Ascending aorta (tissue), 2 donors: ENCODE data around the gene NELFCD. TPM values are rescaled to one million over a fixed set of nuclear protein-coding genes. Genes with fewer than 3 reads are reported as not detected.

Source experiments
- DNase-seq, 2 donors: peaks; one replicate each; pipeline ENCODE4 v3.0.0-alpha.2; 2019; ENCODE audit warnings: low spot score in 2 of 2
- H3K27ac ChIP-seq, 2 donors: fragments of 200-600 bp; sonication (generic); one replicate each; pipeline ENCODE4 v1.5.1; 2016 to 2017; ENCODE audit warnings: mild to moderate bottlenecking in 1 of 2
- H3K27me3 ChIP-seq: fragments of 200-600 bp; sonication (generic); one replicate; pipeline ENCODE4 v1.5.1; 2017
- H3K36me3 ChIP-seq, 2 donors: fragments of 200-600 bp; sonication (generic); one replicate each; pipeline ENCODE4 v1.5.1; 2016
- H3K4me1 ChIP-seq, 2 donors: fragments of 200-600 bp; sonication (generic); one replicate each; pipeline ENCODE4 v1.5.1; 2016 to 2017; ENCODE audit warnings: mild to moderate bottlenecking in 1 of 2
- H3K4me3 ChIP-seq, 2 donors: fragments of 200-600 bp; sonication (generic); one replicate each; pipeline ENCODE4 v1.5.1; 2016 to 2017; ENCODE audit warnings: mild to moderate bottlenecking in 1 of 2
- H3K9me3 ChIP-seq, 2 donors: fragments of 200-600 bp; sonication (generic); one replicate each; pipeline ENCODE4 v1.5.1; 2016
- intact Hi-C: fragments of 100-400 bp; cut with DNase I; formaldehyde crosslinking; loops from one replicate; pipeline ENCODE4 v1.15.1; 2023
- total RNA-seq: library from RNA; depleted of rRNA; stranded (reverse); fragments of >200 nt; gene quantifications from one replicate; pipeline ENCODE4 v1.1.0, GENCODE V29; 2016
- TF ChIP-seq, protein P1 (sequence below), 3 experiments: fragments of 200-600 bp in 2 of 3; fragments of 450-650 bp in 1 of 3; sonication (generic) in 2 of 3; IDR thresholded peaks; one replicate each; pipeline ENCODE4 v1.5.1; 2016 to 2019; ENCODE audit warnings: antibody characterized with exemption in 3 of 3, mild to moderate bottlenecking in 1 of 3, moderate library complexity in 1 of 3

NELFCD gene
- total RNA-seq, 1 donor from 2014 or later: 20.8 TPM

DNA sequence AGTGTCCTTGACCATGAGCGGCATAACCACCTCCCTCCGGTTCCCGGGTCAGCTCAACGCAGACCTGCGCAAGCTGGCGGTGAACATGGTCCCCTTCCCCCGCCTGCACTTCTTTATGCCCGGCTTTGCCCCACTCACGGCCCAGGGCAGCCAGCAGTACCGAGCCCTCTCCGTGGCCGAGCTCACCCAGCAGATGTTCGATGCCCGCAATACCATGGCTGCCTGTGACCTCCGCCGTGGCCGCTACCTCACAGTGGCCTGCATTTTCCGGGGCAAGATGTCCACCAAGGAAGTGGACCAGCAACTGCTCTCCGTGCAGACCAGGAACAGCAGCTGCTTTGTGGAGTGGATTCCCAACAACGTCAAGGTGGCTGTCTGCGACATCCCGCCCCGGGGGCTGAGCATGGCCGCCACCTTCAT lies 43.1 kb downstream of the NELFCD start:
- H3K4me1 ChIP-seq: peaks cover 0 to 8% of the 10 kb centered on the region in 2 donors
- TF ChIP-seq, protein P1, sequence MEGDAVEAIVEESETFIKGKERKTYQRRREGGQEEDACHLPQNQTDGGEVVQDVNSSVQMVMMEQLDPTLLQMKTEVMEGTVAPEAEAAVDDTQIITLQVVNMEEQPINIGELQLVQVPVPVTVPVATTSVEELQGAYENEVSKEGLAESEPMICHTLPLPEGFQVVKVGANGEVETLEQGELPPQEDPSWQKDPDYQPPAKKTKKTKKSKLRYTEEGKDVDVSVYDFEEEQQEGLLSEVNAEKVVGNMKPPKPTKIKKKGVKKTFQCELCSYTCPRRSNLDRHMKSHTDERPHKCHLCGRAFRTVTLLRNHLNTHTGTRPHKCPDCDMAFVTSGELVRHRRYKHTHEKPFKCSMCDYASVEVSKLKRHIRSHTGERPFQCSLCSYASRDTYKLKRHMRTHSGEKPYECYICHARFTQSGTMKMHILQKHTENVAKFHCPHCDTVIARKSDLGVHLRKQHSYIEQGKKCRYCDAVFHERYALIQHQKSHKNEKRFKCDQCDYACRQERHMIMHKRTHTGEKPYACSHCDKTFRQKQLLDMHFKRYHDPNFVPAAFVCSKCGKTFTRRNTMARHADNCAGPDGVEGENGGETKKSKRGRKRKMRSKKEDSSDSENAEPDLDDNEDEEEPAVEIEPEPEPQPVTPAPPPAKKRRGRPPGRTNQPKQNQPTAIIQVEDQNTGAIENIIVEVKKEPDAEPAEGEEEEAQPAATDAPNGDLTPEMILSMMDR (IDR thresholded peaks at IDR 0.05): no peak
- intact Hi-C loops: no loop called here
- H3K9me3 ChIP-seq: no peaks in the 10 kb centered on the region
- no peak overlapping the region for H3K27ac ChIP-seq
- no peaks in the 10 kb centered on the region for H3K27me3 ChIP-seq
- peaks cover 13 to 54% of the 10 kb centered on the region in 2 donors for H3K36me3 ChIP-seq
- H3K4me3 ChIP-seq: no peak overlapping the region
- no peak for DNase-seq

DNA sequence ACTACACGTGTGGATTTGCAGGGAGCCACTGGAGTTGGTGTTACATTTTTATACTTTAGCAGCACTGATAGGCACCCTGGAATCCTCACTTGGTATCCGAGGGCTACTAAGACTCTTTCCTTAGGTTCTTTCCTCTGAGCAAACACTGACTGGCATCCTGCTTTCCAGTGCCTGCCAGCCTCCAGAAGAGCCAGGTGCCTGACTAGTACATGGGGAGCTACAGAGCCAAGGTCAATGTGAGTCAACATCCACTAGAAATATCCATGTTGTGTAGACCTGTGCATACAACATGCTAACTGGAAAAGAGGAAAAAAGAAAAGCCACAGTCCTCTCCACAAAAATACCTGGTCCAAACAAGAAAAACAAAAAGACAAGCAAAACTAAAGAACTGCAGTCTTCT lies 44.0 kb downstream of the NELFCD start:
- intact Hi-C loops: no loop called here
- H3K4me1 ChIP-seq: peaks cover 0 to 14% of the 10 kb centered on the region in 2 donors
- no peak overlapping the region for H3K27ac ChIP-seq
- DNase-seq: no peak
- TF ChIP-seq, protein P1 (IDR thresholded peaks at IDR 0.05): no peak
- H3K9me3 ChIP-seq: no peaks in the 10 kb centered on the region
- no peaks in the 10 kb centered on the region for H3K27me3 ChIP-seq
- no peak overlapping the region for H3K4me3 ChIP-seq
- H3K36me3 ChIP-seq: peaks cover 13 to 63% of the 10 kb centered on the region in 2 donors

DNA sequence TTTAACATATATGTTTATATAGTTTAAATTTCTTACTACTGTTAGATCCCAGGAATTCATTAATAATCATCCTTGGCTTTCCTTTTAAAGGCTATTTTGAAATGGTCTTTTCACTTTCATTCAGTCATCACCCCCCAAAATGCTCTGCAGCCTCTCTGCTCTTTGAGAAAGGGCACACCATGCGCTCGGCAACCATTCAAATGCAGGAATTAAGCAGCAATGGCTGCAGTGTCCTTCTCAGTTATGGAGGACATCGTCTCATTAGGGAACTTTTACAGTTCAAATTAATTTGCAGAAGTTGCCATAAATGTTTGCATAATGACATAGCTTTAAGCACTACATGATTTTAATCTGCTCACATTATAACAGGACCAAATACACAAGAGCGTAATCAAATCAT lies 44.5 kb downstream of the NELFCD start:
- TF ChIP-seq, protein P1 (IDR thresholded peaks at IDR 0.05): no peak
- H3K27ac ChIP-seq: no peak overlapping the region
- DNase-seq: no peak
- H3K4me1 ChIP-seq: peaks cover 0 to 14% of the 10 kb centered on the region in 2 donors
- peaks cover 13 to 65% of the 10 kb centered on the region in 2 donors for H3K36me3 ChIP-seq
- H3K27me3 ChIP-seq: no peaks in the 10 kb centered on the region
- no peaks in the 10 kb centered on the region for H3K9me3 ChIP-seq
- intact Hi-C loops: no loop called here
- no peak overlapping the region for H3K4me3 ChIP-seq

DNA sequence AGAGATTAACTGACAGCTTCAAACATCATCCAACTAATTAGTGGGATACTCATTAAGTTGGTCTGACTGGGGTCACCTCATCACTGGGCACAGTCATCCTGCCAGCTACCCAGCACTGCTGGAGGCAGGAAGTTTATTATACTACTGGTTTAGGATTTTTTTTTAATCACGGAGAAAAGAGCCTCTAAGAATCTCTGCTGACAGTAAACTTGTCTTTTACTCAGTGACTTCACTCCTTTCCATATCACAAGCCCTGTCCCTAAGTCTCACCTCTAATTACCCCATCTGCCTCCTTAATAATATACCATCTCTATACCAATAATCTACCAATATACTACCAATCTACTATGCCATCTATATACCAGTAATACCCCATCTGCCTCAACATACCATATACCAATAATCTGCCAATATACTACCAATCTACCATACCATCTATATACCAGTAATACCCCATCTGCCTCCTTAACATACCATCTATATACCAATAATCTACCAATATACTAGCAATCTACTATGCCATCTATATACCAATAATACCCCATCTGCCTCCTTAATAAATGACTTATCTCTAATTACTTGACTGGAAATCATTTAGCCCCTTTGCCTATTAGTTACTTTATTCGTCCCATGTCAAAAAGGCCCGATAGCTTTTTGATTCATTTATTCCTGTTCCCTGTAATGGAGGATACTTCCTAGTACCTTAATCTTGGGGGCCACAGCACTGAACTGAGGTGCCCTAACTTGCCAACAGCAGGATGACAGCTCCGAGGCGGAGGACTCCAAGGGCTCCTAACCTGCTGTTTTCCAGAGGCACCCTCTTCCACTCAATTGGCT lies 46.1 kb downstream of the NELFCD start:
- H3K27me3 ChIP-seq: no peaks in the 10 kb centered on the region
- H3K9me3 ChIP-seq: no peaks in the 10 kb centered on the region
- no peak for DNase-seq
- peaks cover 13 to 61% of the 10 kb centered on the region in 2 donors for H3K36me3 ChIP-seq
- intact Hi-C loops: no loop called here
- H3K27ac ChIP-seq: no peak overlapping the region
- no peak overlapping the region for H3K4me3 ChIP-seq
- H3K4me1 ChIP-seq: peaks cover 0 to 22% of the 10 kb centered on the region in 2 donors
- TF ChIP-seq, protein P1 (IDR thresholded peaks at IDR 0.05): no peak

DNA sequence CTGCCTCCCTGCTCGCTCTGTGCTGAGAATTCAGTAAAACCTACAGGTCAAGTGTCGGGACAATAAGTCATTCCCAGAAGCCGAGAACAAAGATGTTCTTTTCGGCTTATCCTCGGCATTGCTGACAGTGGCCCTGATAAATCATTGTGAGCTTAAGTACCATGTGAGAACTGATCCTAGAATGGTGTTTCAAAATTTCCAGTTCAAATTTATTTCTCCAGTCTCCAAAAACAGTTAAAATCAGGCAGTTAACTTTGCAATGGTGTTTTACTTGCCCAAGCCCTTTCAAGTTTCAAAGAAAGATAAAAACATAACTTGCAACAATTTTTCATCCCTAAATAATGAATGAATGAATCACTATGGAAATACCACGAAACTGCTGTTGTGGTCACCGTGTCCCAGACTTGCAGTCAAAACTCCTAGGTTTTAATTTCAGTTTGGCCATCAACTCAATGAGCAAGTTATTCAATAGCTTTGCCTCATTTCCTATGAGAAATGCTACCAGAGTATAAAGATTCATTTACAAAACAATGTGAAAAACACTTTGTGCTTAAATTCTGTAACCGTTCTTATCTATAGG lies 46.8 kb downstream of the NELFCD start:
- Histone ChIP-seq H3K36me3 (peaks cover 10 to 55% of the 10 kb centered on the region in 2 donors), H3K27me3 (no peaks in the 10 kb centered on the region), H3K9me3 (no peaks in the 10 kb centered on the region), H3K4me3 (peak overlapping the region in 1 of 2 donors; percentile 6), H3K4me1 (peaks cover 0 to 22% of the 10 kb centered on the region in 2 donors), H3K27ac (no peak overlapping the region)
- TF ChIP-seq, protein P1 (IDR thresholded peaks at IDR 0.05): no peak
- intact Hi-C loops: no loop called here
- no peak for DNase-seq
